Vagina (tissue), 2 donors: ENCODE data around the gene KIF5A. TPM values are rescaled to one million over a fixed set of nuclear protein-coding genes. Genes with fewer than 3 reads are reported as not detected.
A peak's percentile ranks its signal among the peaks of the same experiment; 100 is the strongest.

Source experiments
- DNase-seq, 2 donors: peaks; one replicate each; pipeline ENCODE4 v3.0.0-alpha.2; 2017; ENCODE audit errors: extremely low spot score in 2 of 2
- H3K27ac ChIP-seq: fragments of 200-600 bp; sonication (generic); one replicate; pipeline ENCODE4 v1.5.1; 2019
- H3K27me3 ChIP-seq: fragments of 200-600 bp; sonication (generic); one replicate; pipeline ENCODE4 v1.5.1; 2019
- H3K36me3 ChIP-seq, 2 donors: fragments of 200-600 bp; sonication (generic); one replicate each; pipeline ENCODE4 v1.5.1; 2017 to 2019
- H3K4me1 ChIP-seq: fragments of 200-600 bp; sonication (generic); one replicate; pipeline ENCODE4 v1.5.1; 2019
- H3K4me3 ChIP-seq, 2 donors: fragments of 200-600 bp; sonication (generic); 1 replicate in 1 of 2; 2 replicates in 1 of 2; pipeline ENCODE4 v1.5.1; 2016 to 2019
- H3K9me3 ChIP-seq: fragments of 200-600 bp; sonication (generic); one replicate; pipeline ENCODE4 v1.5.1; 2019
- POLR2A ChIP-seq, 2 donors: fragments of 450-650 bp; IDR thresholded peaks; one replicate each; pipeline ENCODE4 v1.6.1; 2017; ENCODE audit warnings: antibody characterized with exemption in 2 of 2, mild to moderate bottlenecking in 2 of 2, moderate library complexity in 2 of 2
- POLR2AphosphoS5 ChIP-seq, 2 donors: sonication (generic); formaldehyde crosslinking; IDR thresholded peaks; one replicate each; pipeline ENCODE4 v1.9.0; 2017; ENCODE audit warnings: antibody characterized with exemption in 2 of 2, mild to moderate bottlenecking in 2 of 2, low read depth in 1 of 2; ENCODE audit not compliant: insufficient read depth in 1 of 2
- intact Hi-C: fragments of 100-400 bp; cut with DNase I; formaldehyde crosslinking; loops from one replicate; pipeline ENCODE4 v1.15.1; 2023
- total RNA-seq: library from RNA; depleted of rRNA; stranded (reverse); fragments of >200 nt; gene quantifications from one replicate; pipeline ENCODE4 v1.2.3, GENCODE V29; 2016
- TF ChIP-seq, protein P1 (sequence below), 3 experiments: fragments of 450-650 bp in 2 of 3; fragments of 200-600 bp in 1 of 3; sonication (generic) in 1 of 3; IDR thresholded peaks; one replicate each; pipeline ENCODE4 v1.5.1; 2017 to 2019; ENCODE audit warnings: antibody characterized with exemption in 3 of 3, mild to moderate bottlenecking in 2 of 3, moderate library complexity in 2 of 3

Gene KIF5A
- total RNA-seq, 1 donor from 2014 or later, result 4.4 TPM

GRCh38 chr12:57620245-57620935 is 70.5 kb downstream of the KIF5A start:
- no peak overlapping the region for H3K27ac ChIP-seq
- no peaks in the 10 kb centered on the region for H3K27me3 ChIP-seq
- intact Hi-C loops, result loop anchor here (1.0 kb wide), 1 partner anchor 37 kb away; no protein-coding TSS in a partner anchor
- peak overlapping the region in 1 of 2 donors; percentile 58 for H3K4me3 ChIP-seq
- peaks cover 0 to 9% of the 10 kb centered on the region in 2 donors for H3K36me3 ChIP-seq
- peaks cover 21% of the 10 kb centered on the region for H3K4me1 ChIP-seq
- no peak for DNase-seq
- no peaks in the 10 kb centered on the region for H3K9me3 ChIP-seq
- TF ChIP-seq POLR2AphosphoS5 (IDR thresholded peaks at IDR 0.05; ENCODE audit: insufficient read depth in 1 of 2, low read depth in 1 of 2) (no peak), POLR2A (IDR thresholded peaks at IDR 0.05) (no peak)
- TF ChIP-seq, protein P1, sequence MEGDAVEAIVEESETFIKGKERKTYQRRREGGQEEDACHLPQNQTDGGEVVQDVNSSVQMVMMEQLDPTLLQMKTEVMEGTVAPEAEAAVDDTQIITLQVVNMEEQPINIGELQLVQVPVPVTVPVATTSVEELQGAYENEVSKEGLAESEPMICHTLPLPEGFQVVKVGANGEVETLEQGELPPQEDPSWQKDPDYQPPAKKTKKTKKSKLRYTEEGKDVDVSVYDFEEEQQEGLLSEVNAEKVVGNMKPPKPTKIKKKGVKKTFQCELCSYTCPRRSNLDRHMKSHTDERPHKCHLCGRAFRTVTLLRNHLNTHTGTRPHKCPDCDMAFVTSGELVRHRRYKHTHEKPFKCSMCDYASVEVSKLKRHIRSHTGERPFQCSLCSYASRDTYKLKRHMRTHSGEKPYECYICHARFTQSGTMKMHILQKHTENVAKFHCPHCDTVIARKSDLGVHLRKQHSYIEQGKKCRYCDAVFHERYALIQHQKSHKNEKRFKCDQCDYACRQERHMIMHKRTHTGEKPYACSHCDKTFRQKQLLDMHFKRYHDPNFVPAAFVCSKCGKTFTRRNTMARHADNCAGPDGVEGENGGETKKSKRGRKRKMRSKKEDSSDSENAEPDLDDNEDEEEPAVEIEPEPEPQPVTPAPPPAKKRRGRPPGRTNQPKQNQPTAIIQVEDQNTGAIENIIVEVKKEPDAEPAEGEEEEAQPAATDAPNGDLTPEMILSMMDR (IDR thresholded peaks at IDR 0.05), result no peak

- Histone ChIP-seq H3K4me1 (peaks cover 21% of the 10 kb centered on the region), H3K9me3 (no peaks in the 10 kb centered on the region), H3K4me3 (peak overlapping the region; percentile 40 to 58), H3K36me3 (peaks cover 0 to 3% of the 10 kb centered on the region in 2 donors), H3K27ac (no peak overlapping the region), H3K27me3 (no peaks in the 10 kb centered on the region)
- TF ChIP-seq POLR2AphosphoS5 (IDR thresholded peaks at IDR 0.05; ENCODE audit: insufficient read depth in 1 of 2, low read depth in 1 of 2) (no peak), POLR2A (IDR thresholded peaks at IDR 0.05) (no peak)
- TF ChIP-seq, protein P1 (IDR thresholded peaks at IDR 0.05), result no peak
- no peak for DNase-seq
- intact Hi-C loops, result loop anchor here (1.0 kb wide), 1 partner anchor 38 kb away; no protein-coding TSS in a partner anchor
These were observed 71.2 kb downstream of the KIF5A start for GRCh38 chr12:57620936-57621496.

- Histone ChIP-seq H3K4me3 (peak overlapping the region; percentile 40 to 58), H3K9me3 (no peaks in the 10 kb centered on the region), H3K27me3 (no peaks in the 10 kb centered on the region), H3K27ac (no peak overlapping the region), H3K4me1 (peaks cover 21% of the 10 kb centered on the region), H3K36me3 (no peaks in the 10 kb centered on the region)
- intact Hi-C loops, result no loop called here
- TF ChIP-seq POLR2A (IDR thresholded peaks at IDR 0.05), result no peak
- peak in 1 of 2 donors; percentile 35 for TF ChIP-seq POLR2AphosphoS5 (IDR thresholded peaks at IDR 0.05; ENCODE audit: insufficient read depth in 1 of 2, low read depth in 1 of 2)
- TF ChIP-seq, protein P1 (IDR thresholded peaks at IDR 0.05), result peak; percentile 72 to 94 (median 88)
- no peak for DNase-seq
These were observed 71.9 kb downstream of the KIF5A start for GRCh38 chr12:57621497-57622292.

GRCh38 chr12:57622293-57623245 is 72.7 kb downstream of the KIF5A start:
- Histone ChIP-seq H3K4me1 (peaks cover 21% of the 10 kb centered on the region), H3K36me3 (no peaks in the 10 kb centered on the region), H3K27ac (no peak overlapping the region), H3K4me3 (no peak overlapping the region), H3K9me3 (no peaks in the 10 kb centered on the region), H3K27me3 (no peaks in the 10 kb centered on the region)
- intact Hi-C loops, result no loop called here
- TF ChIP-seq POLR2AphosphoS5 (IDR thresholded peaks at IDR 0.05; ENCODE audit: insufficient read depth in 1 of 2, low read depth in 1 of 2) (no peak), POLR2A (IDR thresholded peaks at IDR 0.05) (no peak)
- TF ChIP-seq, protein P1 (IDR thresholded peaks at IDR 0.05), result no peak
- DNase-seq, result no peak
